ENCODE data around the gene CD37. TPM values are rescaled to one million over a fixed set of nuclear protein-coding genes. Genes with fewer than 3 reads are reported as not detected.

CD37 gene
- total RNA-seq, 1 donor from 2014 or later = 22.1 TPM

DNA sequence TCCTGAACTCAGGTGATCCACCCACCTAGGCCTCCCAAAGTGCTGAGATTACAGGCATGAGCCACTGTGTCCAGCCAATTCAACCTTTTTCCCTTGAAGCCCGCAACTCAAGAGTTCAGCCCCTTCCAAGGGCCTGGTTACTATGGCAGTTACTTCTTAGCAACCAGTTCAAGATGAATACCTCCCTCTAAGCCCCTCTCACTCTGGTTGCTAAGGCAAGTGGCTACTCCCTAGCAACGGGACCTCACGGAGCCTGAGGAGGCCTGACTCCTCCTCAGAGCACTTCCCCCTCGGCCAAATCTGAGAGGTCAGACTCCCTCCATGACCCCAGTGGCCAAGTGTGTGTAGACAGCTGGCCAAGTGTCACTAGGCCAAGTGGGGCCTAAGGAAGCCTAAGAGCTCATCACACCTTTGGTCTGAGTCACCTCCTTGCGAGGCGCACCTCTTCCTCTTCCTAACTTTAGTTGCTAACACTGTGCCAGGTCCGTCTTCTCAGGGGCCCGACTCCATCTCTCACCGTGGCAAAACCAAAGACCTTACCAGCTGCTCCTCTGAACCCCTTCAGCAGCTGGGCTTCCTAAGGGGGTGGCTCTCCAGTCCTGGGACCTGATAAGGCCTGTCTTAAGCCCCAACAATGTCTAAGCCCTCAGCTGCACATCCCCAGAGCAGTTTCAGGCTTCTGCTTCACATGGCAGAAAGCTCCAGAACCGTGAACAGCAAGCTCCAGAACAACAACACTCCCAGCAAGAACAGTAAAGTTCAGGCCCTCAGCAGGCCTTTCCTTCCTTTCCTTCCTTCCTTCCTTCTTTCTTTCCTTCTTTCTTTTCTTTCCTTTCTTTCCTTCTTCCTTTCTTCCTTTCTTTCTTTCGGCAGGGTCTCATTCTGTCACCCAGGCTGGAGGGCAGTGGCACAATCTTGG lies 9.6 kb downstream of the CD37 start:
- TF ChIP-seq POLR2AphosphoS5 (IDR thresholded peaks at IDR 0.05; ENCODE audit: insufficient read depth in 1 of 2, low read depth in 1 of 2) (no peak), POLR2A (IDR thresholded peaks at IDR 0.05) (no peak)
- TF ChIP-seq, protein P1, sequence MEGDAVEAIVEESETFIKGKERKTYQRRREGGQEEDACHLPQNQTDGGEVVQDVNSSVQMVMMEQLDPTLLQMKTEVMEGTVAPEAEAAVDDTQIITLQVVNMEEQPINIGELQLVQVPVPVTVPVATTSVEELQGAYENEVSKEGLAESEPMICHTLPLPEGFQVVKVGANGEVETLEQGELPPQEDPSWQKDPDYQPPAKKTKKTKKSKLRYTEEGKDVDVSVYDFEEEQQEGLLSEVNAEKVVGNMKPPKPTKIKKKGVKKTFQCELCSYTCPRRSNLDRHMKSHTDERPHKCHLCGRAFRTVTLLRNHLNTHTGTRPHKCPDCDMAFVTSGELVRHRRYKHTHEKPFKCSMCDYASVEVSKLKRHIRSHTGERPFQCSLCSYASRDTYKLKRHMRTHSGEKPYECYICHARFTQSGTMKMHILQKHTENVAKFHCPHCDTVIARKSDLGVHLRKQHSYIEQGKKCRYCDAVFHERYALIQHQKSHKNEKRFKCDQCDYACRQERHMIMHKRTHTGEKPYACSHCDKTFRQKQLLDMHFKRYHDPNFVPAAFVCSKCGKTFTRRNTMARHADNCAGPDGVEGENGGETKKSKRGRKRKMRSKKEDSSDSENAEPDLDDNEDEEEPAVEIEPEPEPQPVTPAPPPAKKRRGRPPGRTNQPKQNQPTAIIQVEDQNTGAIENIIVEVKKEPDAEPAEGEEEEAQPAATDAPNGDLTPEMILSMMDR (IDR thresholded peaks at IDR 0.05) = no peak
- H3K4me3 ChIP-seq = no peak overlapping the region
- H3K9me3 ChIP-seq = no peaks in the 10 kb centered on the region
- intact Hi-C loops (cut with DNase I) = no loop called here
- peaks cover 0 to 83% of the 10 kb centered on the region in 2 donors for H3K36me3 ChIP-seq
- peaks cover 10% of the 10 kb centered on the region for H3K4me1 ChIP-seq
- no peaks in the 10 kb centered on the region for H3K27me3 ChIP-seq
- no peak for DNase-seq (ENCODE audit: extremely low spot score in 2 of 2)
- H3K27ac ChIP-seq = no peak overlapping the region

GRCh38 chr19:49347191-49347590 lies 12.0 kb downstream of the CD37 start:
- Histone ChIP-seq H3K4me1 (no peaks in the 10 kb centered on the region), H3K4me3 (no peak overlapping the region), H3K9me3 (no peaks in the 10 kb centered on the region), H3K27ac (no peak overlapping the region), H3K27me3 (no peaks in the 10 kb centered on the region), H3K36me3 (peaks cover 0 to 88% of the 10 kb centered on the region in 2 donors)
- DNase-seq (ENCODE audit: extremely low spot score in 2 of 2) = no peak
- TF ChIP-seq, protein P1 (IDR thresholded peaks at IDR 0.05) = no peak
- TF ChIP-seq POLR2A (IDR thresholded peaks at IDR 0.05) = no peak
- no peak for TF ChIP-seq POLR2AphosphoS5 (IDR thresholded peaks at IDR 0.05; ENCODE audit: insufficient read depth in 1 of 2, low read depth in 1 of 2)
- intact Hi-C loops (cut with DNase I) = no loop called here

GRCh38 chr19:49347835-49348234 lies 12.6 kb downstream of the CD37 start:
- Histone ChIP-seq H3K4me3 (no peak overlapping the region), H3K36me3 (peaks cover 0 to 82% of the 10 kb centered on the region in 2 donors), H3K9me3 (no peaks in the 10 kb centered on the region), H3K27ac (no peak overlapping the region), H3K4me1 (no peaks in the 10 kb centered on the region), H3K27me3 (no peaks in the 10 kb centered on the region)
- intact Hi-C loops (cut with DNase I) = no loop called here
- TF ChIP-seq POLR2A (IDR thresholded peaks at IDR 0.05) (no peak), POLR2AphosphoS5 (IDR thresholded peaks at IDR 0.05; ENCODE audit: insufficient read depth in 1 of 2, low read depth in 1 of 2) (no peak)
- TF ChIP-seq, protein P1 (IDR thresholded peaks at IDR 0.05) = no peak
- no peak for DNase-seq (ENCODE audit: extremely low spot score in 2 of 2)

GRCh38 chr19:49348305-49349189 lies 13.3 kb downstream of the CD37 start:
- intact Hi-C loops (cut with DNase I) = no loop called here
- Histone ChIP-seq H3K9me3 (no peaks in the 10 kb centered on the region), H3K4me1 (no peaks in the 10 kb centered on the region), H3K36me3 (peaks cover 0 to 75% of the 10 kb centered on the region in 2 donors), H3K27me3 (no peaks in the 10 kb centered on the region), H3K4me3 (no peak overlapping the region), H3K27ac (no peak overlapping the region)
- no peak for DNase-seq (ENCODE audit: extremely low spot score in 2 of 2)
- TF ChIP-seq, protein P1 (IDR thresholded peaks at IDR 0.05) = no peak
- no peak for TF ChIP-seq POLR2AphosphoS5 (IDR thresholded peaks at IDR 0.05; ENCODE audit: insufficient read depth in 1 of 2, low read depth in 1 of 2)
- no peak for TF ChIP-seq POLR2A (IDR thresholded peaks at IDR 0.05)
